Measurements from ENCODE around the gene PIEZO1. TPM values are rescaled to one million over a fixed set of nuclear protein-coding genes. Genes with fewer than 3 reads are reported as not detected.

PIEZO1 gene
- polyA plus RNA-seq, 2 of the 4 experiments (the other 2 are of a cell fraction), result 26.1 to 84.7 TPM

- 37% methylated on average over 11 of the region's 12 CpGs for WGBS (ENCODE audit: missing lambda C conversion rate)
- FAIRE-seq, result no peak
- ChIA-PET CTCF (interaction anchor here (0.8 to 3.8 kb wide), 7 partner anchors 9 to 406 kb away, joined by 3 to 28 read pairs (median 5); partner anchors contain the start of genes GALNS and TRAPPC2L), POLR2A (interaction anchor here (0.8 to 4.8 kb wide), 7 partner anchors 7 to 73 kb away, joined by 3 to 33 read pairs (median 6); partner anchors contain the start of genes CDT1, GALNS, PIEZO1 and TRAPPC2L)
- H3K4me3 ChIP-seq, result peak overlapping the region; percentile 83
- peak overlapping the region; percentile 98 to 99 for H3K27ac ChIP-seq
- DNase-seq (ENCODE audit: low read depth in 1 of 2, low spot score in 1 of 2), result no peak
- no peaks in the 10 kb centered on the region for H3K9me3 ChIP-seq
- peak in 1 of 2 experiments; percentile 0; a peak in 2 of 6 replicates for ATAC-seq
- peak; percentile 51 for TF ChIP-seq ZFP36 (IDR thresholded peaks at IDR 0.05; ENCODE audit: borderline replicate concordance, partially characterized antibody)
- TF ChIP-seq PBX3 (IDR thresholded peaks at IDR 0.05), result peak; percentile 69
- no peak for TF ChIP-seq RAD21 (conservative IDR thresholded peaks at IDR 0.05 in 1 of 2, IDR thresholded peaks at IDR 0.05 in 1 of 2)
- TF ChIP-seq MAX (IDR thresholded peaks at IDR 0.05), result 0 out of 2 replicates have a peak, but pooled peaks have one; percentile 16
- peak overlapping the region; percentile 99 for H3K4me2 ChIP-seq
- peaks cover 22% of the 10 kb centered on the region for H3K4me1 ChIP-seq
Measured at GRCh38 chr16:88810166-88810911, 25.3 kb upstream of the PIEZO1 start.

- peak overlapping the region; percentile 83; the same call in 2 of the 3 replicates for H3K4me3 ChIP-seq
Measured at GRCh38 chr16:88809676-88810165, 24.7 kb upstream of the PIEZO1 start.

GRCh38 chr16:88809068-88809675 is 24.2 kb upstream of the PIEZO1 start:
- TF ChIP-seq GATA3 (IDR thresholded peaks at IDR 0.05; ENCODE audit: borderline replicate concordance), result peak; percentile 0; the same call in 1 of the 2 replicates
- 0 out of 2 replicates have a peak, but pooled peaks have one; percentile 16 for TF ChIP-seq MAX (IDR thresholded peaks at IDR 0.05)
- TF ChIP-seq REST (IDR thresholded peaks at IDR 0.05), result no peak
- TF ChIP-seq EP300 (IDR thresholded peaks at IDR 0.05), result no peak
- TF ChIP-seq ZFP36 (IDR thresholded peaks at IDR 0.05; ENCODE audit: borderline replicate concordance, partially characterized antibody), result no peak
- 0 out of 2 replicates have a peak, but pooled peaks have one; percentile 7 for TF ChIP-seq POLR2A (IDR thresholded peaks at IDR 0.05; ENCODE audit: low read length)
- TF ChIP-seq JUN (IDR thresholded peaks at IDR 0.05), result peak in 1 of 2 experiments; percentile 46; a peak in 1 of 5 replicates
- peak; percentile 71 for TF ChIP-seq PBX3 (IDR thresholded peaks at IDR 0.05)
- no peak for ATAC-seq

More at GRCh38 chr16:88809676-88810165, 24.7 kb upstream of the PIEZO1 start:
- H3K4me2 ChIP-seq, result peak overlapping the region; percentile 99
- peak overlapping the region in 1 of 2 experiments; percentile 98; a peak in 3 of 6 replicates for H3K27ac ChIP-seq
- no peak for FAIRE-seq
- peaks cover 29% of the 10 kb centered on the region for H3K4me1 ChIP-seq
- 86% methylated on average over 6 of the region's 10 CpGs for WGBS (ENCODE audit: missing lambda C conversion rate)
- H3K9me3 ChIP-seq, result no peaks in the 10 kb centered on the region
- ChIA-PET POLR2A (interaction anchor here (1.3 to 4.8 kb wide), 3 partner anchors 10 to 48 kb away, joined by 6 to 33 read pairs (median 18); partner anchors contain the start of genes GALNS, PIEZO1 and TRAPPC2L), CTCF (interaction anchor here (0.7 to 1.2 kb wide), 6 partner anchors 26 to 407 kb away, joined by 3 to 7 read pairs (median 4); partner anchors contain the start of genes GALNS and TRAPPC2L)
- DNase-seq (ENCODE audit: low read depth in 1 of 2, low spot score in 1 of 2), result no peak
- no peak for TF ChIP-seq FOXS1 (CRISPR knock-in tag; IDR thresholded peaks at IDR 0.05)
- 0 out of 2 replicates have a peak, but pooled peaks have one; percentile 23 for TF ChIP-seq HOXA7 (CRISPR knock-in tag; IDR thresholded peaks at IDR 0.05)
- no peak for TF ChIP-seq NFE2L2 (conservative IDR thresholded peaks at IDR 0.05; ENCODE audit: low read length)
- ATAC-seq, result no peak

More at GRCh38 chr16:88809068-88809675, 24.2 kb upstream of the PIEZO1 start:
- FAIRE-seq (no peak), DNase-seq (ENCODE audit: low read depth in 1 of 2, low spot score in 1 of 2) (peak in 1 of 2 experiments; percentile 44)
- 89% methylated on average over 9 of the region's 10 CpGs for WGBS (ENCODE audit: missing lambda C conversion rate)
- CTCF ChIA-PET, result interaction anchor here (0.7 to 1.1 kb wide), 6 partner anchors 25 to 407 kb away, joined by 3 to 7 read pairs (median 3); partner anchors contain the start of genes GALNS and TRAPPC2L
- Histone ChIP-seq H3K4me2 (no peak overlapping the region), H3K27ac (peak overlapping the region in 1 of 2 experiments; percentile 98; a peak in 1 of 6 replicates), H3K9me3 (no peaks in the 10 kb centered on the region), H3K4me3 (no peak overlapping the region), H3K4me1 (peaks cover 34% of the 10 kb centered on the region)
- POLR2A ChIA-PET, result interaction anchor here (3.8 kb wide), 1 partner anchor 25 kb away, joined by 18 read pairs; the partner anchor contains the start of gene PIEZO1
